Measurements from ENCODE around the gene IGSF21.
A peak's percentile ranks its signal among the peaks of the same experiment; 100 is the strongest.

Gene IGSF21

DNA sequence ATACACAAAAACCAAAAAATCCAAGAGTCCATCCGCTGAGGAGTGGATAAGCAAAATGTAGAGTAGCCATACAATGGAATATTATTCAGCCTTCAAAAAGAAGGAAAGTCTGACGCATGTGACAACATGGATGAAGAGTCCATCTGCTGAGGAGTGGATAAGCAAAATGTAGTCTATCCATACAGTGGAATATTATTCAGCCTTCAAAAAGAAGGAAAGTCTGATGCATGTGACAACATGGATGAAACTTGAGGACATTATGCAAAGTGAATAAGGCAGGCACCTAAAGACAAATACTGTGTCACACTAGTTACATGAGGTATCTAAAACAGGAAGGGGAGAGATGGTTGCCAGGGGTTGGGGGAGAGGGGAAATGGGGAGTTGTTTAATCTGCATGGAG, 14.0 kb upstream of the IGSF21 start:
- TF ChIP-seq CTCF (IDR thresholded peaks at IDR 0.05; ENCODE audit: insufficient read depth, low read depth, low read length, missing control alignments) = no peak
- no peak for DNase-seq (ENCODE audit: low read depth)

GRCh38 chr1:18094096-18094495, 13.5 kb upstream of the IGSF21 start:
- no peak for TF ChIP-seq CTCF (IDR thresholded peaks at IDR 0.05; ENCODE audit: insufficient read depth, low read depth, low read length, missing control alignments)
- H3K4me3 ChIP-seq (ENCODE audit: low read depth, low read length) = no peak overlapping the region
- no peak for DNase-seq (ENCODE audit: low read depth)

More for the DNA sequence above, 14.0 kb upstream of the IGSF21 start:
- H3K4me3 ChIP-seq (ENCODE audit: low read depth, low read length) = no peak overlapping the region

DNA sequence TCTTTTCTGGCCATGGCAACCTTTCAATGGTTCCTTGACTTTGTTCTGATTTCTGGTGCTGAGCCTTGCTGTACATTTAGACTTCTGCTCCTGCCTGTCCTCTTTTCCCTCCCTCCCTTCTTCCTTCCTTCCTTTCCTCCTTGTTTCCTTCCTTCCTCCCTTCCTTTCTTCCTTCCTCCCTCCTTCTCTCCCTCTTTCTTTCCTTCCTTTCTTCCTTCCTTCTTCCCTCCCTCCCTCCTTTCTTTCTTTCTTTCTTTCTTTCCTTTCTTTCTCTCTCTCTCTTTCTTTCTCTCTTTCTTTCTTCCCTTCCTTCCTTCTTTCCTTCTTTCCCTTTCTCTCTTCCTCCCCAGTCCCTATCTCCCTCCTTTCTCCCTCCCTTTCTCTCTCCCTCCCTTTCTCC, 10.4 kb upstream of the IGSF21 start:
- no peak overlapping the region for H3K4me3 ChIP-seq (ENCODE audit: low read depth, low read length)
- DNase-seq (ENCODE audit: low read depth) = no peak
- no peak for TF ChIP-seq CTCF (IDR thresholded peaks at IDR 0.05; ENCODE audit: insufficient read depth, low read depth, low read length, missing control alignments)

GRCh38 chr1:18099026-18099425, 8.6 kb upstream of the IGSF21 start:
- H3K4me3 ChIP-seq (ENCODE audit: low read depth, low read length) = no peak overlapping the region
- no peak for TF ChIP-seq CTCF (IDR thresholded peaks at IDR 0.05; ENCODE audit: insufficient read depth, low read depth, low read length, missing control alignments)
- DNase-seq (ENCODE audit: low read depth) = no peak

DNA sequence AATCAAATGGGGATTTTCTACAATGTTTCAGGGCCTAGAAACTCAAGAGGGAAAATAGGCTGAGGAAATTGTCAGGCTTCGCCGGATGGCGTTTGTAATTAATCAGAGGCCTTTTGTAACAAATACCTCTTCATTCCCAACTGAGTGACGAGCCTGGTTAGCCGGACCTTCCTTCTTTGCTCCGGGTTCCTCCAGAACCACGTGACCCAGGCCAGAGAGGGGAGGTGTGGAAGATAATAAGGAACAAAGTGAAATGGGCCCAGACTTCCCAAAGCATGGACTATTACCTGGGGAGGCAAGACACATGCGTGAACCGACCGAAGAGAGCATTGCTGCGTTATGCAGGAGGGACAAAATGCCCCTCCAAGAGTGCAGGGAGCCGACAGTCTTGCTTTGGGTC, 7.5 kb upstream of the IGSF21 start:
- no peak for DNase-seq (ENCODE audit: low read depth)

DNA sequence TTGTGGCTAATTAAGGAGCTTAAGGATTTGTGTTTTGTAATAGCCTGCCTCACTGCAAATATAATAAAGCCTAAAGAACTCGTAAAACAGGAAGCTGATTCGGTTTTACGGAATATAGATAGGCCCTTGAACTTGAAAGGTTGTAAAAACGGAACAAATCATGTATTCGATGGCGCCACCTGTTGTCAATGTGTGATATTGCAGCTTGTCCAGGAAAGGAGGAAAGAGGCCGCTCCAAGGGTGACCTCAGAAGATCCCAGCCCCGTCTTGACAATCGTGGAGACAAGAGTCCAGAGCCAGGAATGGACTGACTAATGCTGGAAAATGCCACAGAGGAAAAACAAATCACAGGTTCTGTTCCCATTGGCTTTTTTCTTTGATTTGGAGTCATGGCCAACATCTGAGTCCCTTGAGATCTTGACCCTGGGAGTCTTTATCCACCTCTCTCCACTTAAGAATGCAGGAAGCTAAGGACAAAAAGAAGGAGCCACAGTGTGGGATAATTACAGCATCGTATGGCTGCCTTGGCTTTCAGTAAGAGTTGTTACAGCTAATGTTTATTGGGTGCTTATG, 7.0 kb upstream of the IGSF21 start:
- peak; percentile 50 for DNase-seq (ENCODE audit: low read depth)
- no peak overlapping the region for H3K4me3 ChIP-seq (ENCODE audit: low read depth, low read length)

More for the DNA sequence above, 7.5 kb upstream of the IGSF21 start:
- no peak overlapping the region for H3K4me3 ChIP-seq (ENCODE audit: low read depth, low read length)
- no peak for TF ChIP-seq CTCF (IDR thresholded peaks at IDR 0.05; ENCODE audit: insufficient read depth, low read depth, low read length, missing control alignments)

More for the DNA sequence above, 7.0 kb upstream of the IGSF21 start:
- TF ChIP-seq CTCF (IDR thresholded peaks at IDR 0.05; ENCODE audit: insufficient read depth, low read depth, low read length, missing control alignments) = peak; percentile 75

All from GM12865 (cell line).